Vagina (tissue), 2 donors: ENCODE data around the gene WASF3. TPM values are rescaled to one million over a fixed set of nuclear protein-coding genes. Genes with fewer than 3 reads are reported as not detected.

Experiments used
- DNase-seq, 2 donors: peaks; one replicate each; pipeline ENCODE4 v3.0.0-alpha.2; 2017; ENCODE audit errors: extremely low spot score in 2 of 2
- H3K27ac ChIP-seq: fragments of 200-600 bp; sonication (generic); one replicate; pipeline ENCODE4 v1.5.1; 2019
- H3K27me3 ChIP-seq: fragments of 200-600 bp; sonication (generic); one replicate; pipeline ENCODE4 v1.5.1; 2019
- H3K36me3 ChIP-seq, 2 donors: fragments of 200-600 bp; sonication (generic); one replicate each; pipeline ENCODE4 v1.5.1; 2017 to 2019
- H3K4me1 ChIP-seq: fragments of 200-600 bp; sonication (generic); one replicate; pipeline ENCODE4 v1.5.1; 2019
- H3K4me3 ChIP-seq, 2 donors: fragments of 200-600 bp; sonication (generic); 1 replicate in 1 of 2; 2 replicates in 1 of 2; pipeline ENCODE4 v1.5.1; 2016 to 2019
- H3K9me3 ChIP-seq: fragments of 200-600 bp; sonication (generic); one replicate; pipeline ENCODE4 v1.5.1; 2019
- CTCF ChIP-seq, 3 experiments: fragments of 450-650 bp in 2 of 3; fragments of 200-600 bp in 1 of 3; sonication (generic) in 1 of 3; IDR thresholded peaks; one replicate each; pipeline ENCODE4 v1.5.1; 2017 to 2019; ENCODE audit warnings: antibody characterized with exemption in 3 of 3, mild to moderate bottlenecking in 2 of 3, moderate library complexity in 2 of 3
- POLR2A ChIP-seq, 2 donors: fragments of 450-650 bp; IDR thresholded peaks; one replicate each; pipeline ENCODE4 v1.6.1; 2017; ENCODE audit warnings: antibody characterized with exemption in 2 of 2, mild to moderate bottlenecking in 2 of 2, moderate library complexity in 2 of 2
- POLR2AphosphoS5 ChIP-seq, 2 donors: sonication (generic); formaldehyde crosslinking; IDR thresholded peaks; one replicate each; pipeline ENCODE4 v1.9.0; 2017; ENCODE audit warnings: antibody characterized with exemption in 2 of 2, mild to moderate bottlenecking in 2 of 2, low read depth in 1 of 2; ENCODE audit not compliant: insufficient read depth in 1 of 2
- intact Hi-C: fragments of 100-400 bp; cut with DNase I; formaldehyde crosslinking; loops from one replicate; pipeline ENCODE4 v1.15.1; 2023
- total RNA-seq: library from RNA; depleted of rRNA; stranded (reverse); fragments of >200 nt; gene quantifications from one replicate; pipeline ENCODE4 v1.2.3, GENCODE V29; 2016

Gene WASF3
- total RNA-seq, 1 donor from 2014 or later: 20.4 TPM

DNA sequence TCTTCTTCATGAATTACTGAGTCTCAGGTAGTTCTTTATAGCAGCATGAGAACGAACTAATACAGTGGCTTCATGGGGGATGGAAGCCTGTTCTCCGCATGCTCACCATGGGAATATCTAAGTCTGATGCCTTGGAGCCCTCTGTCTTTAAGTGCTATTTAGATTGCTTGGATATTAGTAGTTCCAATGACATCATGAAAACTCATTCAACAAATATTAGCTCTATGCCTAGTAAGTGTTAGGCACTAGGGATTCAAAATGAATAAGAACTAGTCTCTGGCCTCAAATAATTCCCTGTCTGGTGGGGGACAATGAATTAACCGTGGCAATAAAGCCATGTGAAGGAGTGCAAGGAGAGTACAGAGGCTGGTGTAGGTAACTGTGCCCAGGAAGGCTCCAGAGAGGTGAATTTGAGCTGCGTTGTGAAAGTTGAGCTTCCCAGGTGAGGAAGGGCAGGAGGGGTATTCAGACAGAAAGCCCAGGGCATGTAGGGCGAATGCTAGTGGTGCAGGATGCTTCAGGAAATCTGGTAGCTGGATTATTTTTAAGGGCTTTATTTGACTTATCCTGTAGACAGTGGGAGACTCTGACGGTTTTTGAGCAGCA, 6.1 kb upstream of the WASF3 start:
- intact Hi-C loops: no loop called here

GRCh38 chr13:26555413-26555812, 2.1 kb upstream of the WASF3 start:
- intact Hi-C loops: loop anchor here (5.0 kb wide), 1 partner anchor 333 kb away; the partner anchor contains the start of gene RNF6
- Histone ChIP-seq H3K4me1 (peaks cover 10% of the 10 kb centered on the region), H3K36me3 (no peaks in the 10 kb centered on the region), H3K27ac (no peak overlapping the region), H3K4me3 (no peak overlapping the region), H3K9me3 (no peaks in the 10 kb centered on the region), H3K27me3 (no peaks in the 10 kb centered on the region)
- TF ChIP-seq CTCF (IDR thresholded peaks at IDR 0.05): no peak
- TF ChIP-seq POLR2A (IDR thresholded peaks at IDR 0.05): no peak
- no peak for TF ChIP-seq POLR2AphosphoS5 (IDR thresholded peaks at IDR 0.05; ENCODE audit: insufficient read depth in 1 of 2, low read depth in 1 of 2)
- no peak for DNase-seq

More for the DNA sequence above, 6.1 kb upstream of the WASF3 start:
- TF ChIP-seq CTCF (IDR thresholded peaks at IDR 0.05) (no peak), POLR2AphosphoS5 (IDR thresholded peaks at IDR 0.05; ENCODE audit: insufficient read depth in 1 of 2, low read depth in 1 of 2) (no peak), POLR2A (IDR thresholded peaks at IDR 0.05) (no peak)
- no peaks in the 10 kb centered on the region for H3K27me3 ChIP-seq
- no peaks in the 10 kb centered on the region for H3K36me3 ChIP-seq
- no peak overlapping the region for H3K4me3 ChIP-seq
- no peaks in the 10 kb centered on the region for H3K4me1 ChIP-seq
- no peak overlapping the region for H3K27ac ChIP-seq
- no peak for DNase-seq
- no peaks in the 10 kb centered on the region for H3K9me3 ChIP-seq

- no peak for TF ChIP-seq POLR2AphosphoS5 (IDR thresholded peaks at IDR 0.05; ENCODE audit: insufficient read depth in 1 of 2, low read depth in 1 of 2)
- no peak for TF ChIP-seq POLR2A (IDR thresholded peaks at IDR 0.05)
- no peak for TF ChIP-seq CTCF (IDR thresholded peaks at IDR 0.05)
- H3K27ac ChIP-seq: no peak overlapping the region
- no peaks in the 10 kb centered on the region for H3K27me3 ChIP-seq
- no peaks in the 10 kb centered on the region for H3K36me3 ChIP-seq
- no peaks in the 10 kb centered on the region for H3K9me3 ChIP-seq
- H3K4me1 ChIP-seq: peaks cover 10% of the 10 kb centered on the region
- intact Hi-C loops: loop anchor here (5.0 kb wide), 1 partner anchor 335 kb away; the partner anchor contains the start of gene RNF6
- H3K4me3 ChIP-seq: peak overlapping the region; percentile 64 to 96
- no peak for DNase-seq
Observed at GRCh38 chr13:26557051-26557392, 461 bp upstream of the WASF3 start.

- no peaks in the 10 kb centered on the region for H3K9me3 ChIP-seq
- H3K4me1 ChIP-seq: peaks cover 10% of the 10 kb centered on the region
- peak overlapping the region; percentile 34 for H3K27ac ChIP-seq
- no peaks in the 10 kb centered on the region for H3K36me3 ChIP-seq
- no peak for TF ChIP-seq CTCF (IDR thresholded peaks at IDR 0.05)
- no peak for TF ChIP-seq POLR2A (IDR thresholded peaks at IDR 0.05)
- TF ChIP-seq POLR2AphosphoS5 (IDR thresholded peaks at IDR 0.05; ENCODE audit: insufficient read depth in 1 of 2, low read depth in 1 of 2): no peak
- peak overlapping the region; percentile 64 to 96 for H3K4me3 ChIP-seq
- no peak for DNase-seq
- no peaks in the 10 kb centered on the region for H3K27me3 ChIP-seq
- intact Hi-C loops: loop anchor here (5.0 kb wide), 1 partner anchor 336 kb away; the partner anchor contains the start of gene RNF6
Observed at GRCh38 chr13:26558074-26558805, 757 bp downstream of the WASF3 start.

DNA sequence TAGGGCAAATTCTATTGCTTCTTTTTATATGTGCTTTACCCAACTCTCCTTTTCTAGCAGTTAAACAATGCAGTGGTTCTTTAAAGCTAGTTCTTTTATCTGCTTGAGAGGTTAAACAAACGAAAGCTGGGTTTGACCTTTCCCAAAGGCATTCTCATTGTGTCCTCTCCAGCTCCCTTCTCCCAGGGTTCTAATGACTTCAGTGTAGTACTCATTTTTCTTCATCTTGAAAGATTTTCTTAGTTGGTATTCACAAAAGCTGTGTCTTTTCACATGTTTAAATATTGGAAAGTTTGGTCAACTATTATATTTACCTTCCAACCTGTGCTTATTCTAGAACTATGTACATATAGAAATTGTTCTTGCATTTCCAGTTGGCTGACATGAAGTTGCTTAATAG, 1.5 kb downstream of the WASF3 start:
- peak overlapping the region in 1 of 2 donors; percentile 64 for H3K4me3 ChIP-seq
- no peak overlapping the region for H3K27ac ChIP-seq
- H3K36me3 ChIP-seq: no peaks in the 10 kb centered on the region
- intact Hi-C loops: loop anchor here (5.0 kb wide), 1 partner anchor 337 kb away; the partner anchor contains the start of gene RNF6
- H3K9me3 ChIP-seq: no peaks in the 10 kb centered on the region
- no peak for DNase-seq
- TF ChIP-seq POLR2AphosphoS5 (IDR thresholded peaks at IDR 0.05; ENCODE audit: insufficient read depth in 1 of 2, low read depth in 1 of 2) (no peak), CTCF (IDR thresholded peaks at IDR 0.05) (no peak), POLR2A (IDR thresholded peaks at IDR 0.05) (no peak)
- H3K27me3 ChIP-seq: no peaks in the 10 kb centered on the region
- H3K4me1 ChIP-seq: peaks cover 10% of the 10 kb centered on the region
